CD4-positive, alpha-beta T cell treated with Interleukin-12 subunit alpha and Interleukin-12 subunit beta, for 1 hour (primary cell): ENCODE data around the gene SRPX.

Experiments used
- DNase-seq: peaks from one replicate; pipeline ENCODE4 v3.0.0-alpha.2; 2020

Gene SRPX

DNA sequence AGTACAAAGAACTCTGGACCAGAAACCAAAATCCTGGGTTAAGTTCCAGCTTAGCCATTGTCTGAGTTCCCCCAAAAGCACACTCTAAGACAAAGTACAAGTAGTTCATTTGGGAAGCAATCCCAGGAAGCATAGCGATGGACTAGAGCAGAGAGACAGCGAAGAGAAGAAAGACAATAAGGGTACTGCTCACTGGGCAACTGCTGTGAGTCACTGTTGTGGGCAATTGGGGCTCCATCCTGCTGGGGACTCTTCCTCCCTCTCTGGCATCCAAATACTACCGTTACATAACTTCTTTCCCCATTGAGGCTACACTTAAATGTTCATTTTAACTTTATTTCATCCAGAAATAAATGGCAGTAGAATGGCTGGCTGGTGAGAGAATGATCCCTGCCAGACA lies 14.1 kb downstream of the SRPX start:
- no peak for DNase-seq

DNA sequence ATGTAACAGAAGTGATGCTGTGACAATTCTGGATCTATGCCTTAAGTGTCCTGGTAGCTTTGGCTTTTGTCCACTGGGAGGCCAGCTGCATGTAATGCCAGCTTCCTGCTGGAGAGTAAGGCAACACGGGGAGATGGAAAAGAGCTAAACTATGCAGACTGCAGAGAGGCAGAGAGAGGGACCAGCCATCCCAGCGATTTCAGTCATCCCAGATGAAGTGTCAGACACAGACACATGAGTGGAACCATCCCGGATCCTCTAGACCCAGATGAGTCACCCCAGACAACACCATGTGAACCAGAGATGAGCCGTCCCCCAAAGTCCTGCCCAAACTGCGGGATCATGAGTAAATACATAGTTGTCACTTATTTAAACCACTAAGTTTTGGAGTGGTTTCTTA lies 14.6 kb downstream of the SRPX start:
- no peak for DNase-seq

DNA sequence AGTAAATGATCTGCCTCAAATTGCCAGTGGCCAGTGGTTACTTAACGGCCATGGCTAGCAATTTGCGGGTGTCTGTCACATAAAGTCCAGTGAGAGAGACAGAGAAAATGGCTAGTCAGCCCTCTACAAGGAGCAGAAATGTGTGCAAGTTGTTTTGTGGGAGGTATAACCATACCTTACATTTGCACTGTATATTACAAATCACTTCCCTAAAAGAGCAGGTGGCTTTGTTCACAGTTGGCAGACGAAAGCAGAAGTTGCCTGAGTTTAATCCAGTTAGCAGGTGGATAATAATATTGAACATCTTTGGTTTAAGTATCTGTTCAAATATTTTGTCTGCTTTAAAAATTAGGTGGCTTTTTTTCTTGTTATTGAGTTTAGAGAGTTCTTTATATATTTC lies 15.6 kb downstream of the SRPX start:
- no peak for DNase-seq

DNA sequence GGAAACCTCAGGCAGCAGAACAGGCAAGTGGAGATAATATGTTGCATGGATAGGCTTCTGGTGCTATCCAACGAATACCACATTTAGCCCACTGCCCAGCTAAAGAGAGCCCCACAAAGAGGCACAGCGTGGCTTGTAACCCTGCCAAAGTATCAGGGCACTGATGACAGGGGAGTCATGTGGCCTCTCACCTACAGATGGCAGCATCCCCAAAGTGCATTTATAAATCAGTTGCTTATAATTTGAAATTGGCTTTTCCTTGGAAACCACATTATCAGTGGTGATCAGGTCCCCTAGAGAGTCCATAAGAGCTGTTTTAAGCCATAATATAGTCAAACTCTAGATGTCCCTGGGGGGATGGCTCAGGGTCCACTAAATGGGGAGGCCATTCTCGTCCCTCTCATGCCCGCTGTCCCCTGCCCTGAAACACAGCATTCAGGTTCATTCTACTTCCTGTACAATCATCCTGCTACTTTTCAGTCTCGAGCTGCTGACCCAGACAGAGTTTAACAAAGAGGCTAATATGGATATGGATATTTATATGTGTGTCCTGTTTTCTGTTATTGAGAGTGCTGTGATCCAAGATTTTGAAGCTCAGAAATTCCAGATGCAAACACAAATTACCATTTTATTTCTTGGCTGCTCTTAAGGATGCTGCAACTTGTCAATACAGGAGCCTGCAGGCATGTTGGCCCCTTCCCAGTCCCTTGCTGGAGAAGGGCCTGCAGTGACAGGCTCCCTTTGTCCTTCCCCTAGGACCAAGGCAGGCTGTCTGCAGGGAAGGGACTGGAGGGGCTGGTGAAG lies 28.5 kb downstream of the SRPX start:
- peak; percentile 0 for DNase-seq

DNA sequence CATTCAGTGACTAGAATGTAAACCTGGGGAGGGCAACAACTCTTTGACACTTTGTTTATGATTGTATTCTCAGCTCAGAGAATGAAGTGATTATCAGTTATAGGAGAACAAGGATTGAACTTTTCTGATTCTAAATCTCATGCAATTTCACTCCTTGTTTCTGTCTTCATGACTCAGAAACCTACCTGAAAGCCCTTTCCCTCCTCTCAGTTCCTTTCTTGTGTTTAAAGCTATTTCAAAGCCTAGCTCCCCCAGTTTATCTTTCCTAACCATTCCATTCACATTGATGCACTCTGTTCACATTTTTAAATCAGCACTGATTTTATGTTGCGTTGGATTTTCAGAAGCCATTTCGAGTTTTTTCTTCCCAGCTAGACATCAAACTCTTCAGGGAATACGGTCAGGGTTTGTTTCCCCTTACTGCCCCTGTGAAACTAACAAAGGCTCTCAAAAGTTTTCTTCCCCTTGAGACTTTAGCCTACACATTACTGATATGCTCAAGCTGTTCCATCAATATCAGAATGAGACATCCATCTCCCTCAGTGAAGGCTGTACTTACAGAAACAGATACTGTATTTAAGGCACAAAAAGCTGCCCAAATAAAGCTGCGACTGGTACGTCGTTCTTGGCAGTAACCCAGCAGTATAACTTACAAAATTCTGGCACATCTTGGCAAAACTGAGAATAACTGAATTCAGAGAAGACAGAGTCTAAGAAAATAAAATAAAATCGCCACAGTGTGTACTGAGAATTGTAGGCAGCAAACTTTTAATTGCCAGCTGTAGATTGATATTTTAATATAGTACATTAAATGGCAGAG lies 31.0 kb downstream of the SRPX start:
- no peak for DNase-seq

DNA sequence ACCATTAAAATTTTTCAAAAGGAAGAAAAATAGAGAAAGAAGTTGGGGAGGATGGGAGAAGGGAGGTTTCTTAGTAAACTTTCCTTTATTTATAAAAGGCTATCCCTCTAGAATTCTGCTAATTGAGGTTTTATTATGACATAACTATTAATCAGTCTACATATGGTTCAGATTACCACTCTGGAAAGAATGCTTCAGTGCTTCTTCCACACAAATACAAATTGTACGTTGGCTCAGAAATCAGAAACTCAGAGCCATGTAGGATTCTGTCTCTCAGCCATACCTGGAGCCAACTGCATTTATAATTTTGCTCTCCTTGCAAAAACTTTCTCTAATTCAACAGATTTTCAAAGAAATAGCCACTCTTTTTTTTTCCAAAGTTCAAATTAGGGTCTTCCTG lies 37.1 kb downstream of the SRPX start:
- no peak for DNase-seq

DNA sequence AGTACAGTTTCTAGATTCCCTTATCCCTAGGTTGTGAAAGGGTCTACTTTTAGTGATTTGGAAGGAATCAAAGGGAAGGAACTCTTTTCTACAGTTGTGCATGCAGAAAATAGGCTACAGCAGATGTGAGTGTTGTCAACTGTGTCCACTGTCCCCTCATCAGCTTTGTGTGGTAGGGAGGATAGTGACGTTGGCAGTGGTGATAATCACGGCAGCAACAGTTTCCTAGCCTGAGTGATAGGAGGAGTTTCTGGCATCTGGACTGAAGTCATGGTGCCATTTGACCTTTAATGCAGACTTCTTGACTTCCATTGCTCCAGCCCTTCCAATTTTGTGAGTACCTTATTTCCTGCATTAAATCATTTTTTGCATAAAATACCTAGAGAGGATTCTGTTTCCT lies 39.3 kb downstream of the SRPX start:
- no peak for DNase-seq

DNA sequence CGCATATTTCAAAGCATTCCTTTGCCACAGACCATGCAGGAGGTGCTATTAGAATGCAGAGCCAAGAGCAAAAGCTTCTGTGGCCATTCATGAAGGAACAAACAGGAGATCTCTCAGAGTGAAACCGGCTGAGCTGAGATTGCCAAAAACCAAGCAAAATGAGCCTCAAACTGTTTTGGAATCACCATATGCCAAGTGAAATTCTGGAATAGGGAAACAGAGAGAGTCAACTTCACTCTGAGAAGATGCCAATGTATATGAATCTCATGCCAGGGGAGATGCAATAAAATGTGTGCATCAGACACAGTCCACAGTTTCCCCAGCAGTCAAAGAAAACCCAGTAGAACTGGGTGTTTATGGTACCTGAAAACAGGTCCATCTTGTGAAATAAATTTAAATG lies 42.3 kb downstream of the SRPX start:
- no peak for DNase-seq

DNA sequence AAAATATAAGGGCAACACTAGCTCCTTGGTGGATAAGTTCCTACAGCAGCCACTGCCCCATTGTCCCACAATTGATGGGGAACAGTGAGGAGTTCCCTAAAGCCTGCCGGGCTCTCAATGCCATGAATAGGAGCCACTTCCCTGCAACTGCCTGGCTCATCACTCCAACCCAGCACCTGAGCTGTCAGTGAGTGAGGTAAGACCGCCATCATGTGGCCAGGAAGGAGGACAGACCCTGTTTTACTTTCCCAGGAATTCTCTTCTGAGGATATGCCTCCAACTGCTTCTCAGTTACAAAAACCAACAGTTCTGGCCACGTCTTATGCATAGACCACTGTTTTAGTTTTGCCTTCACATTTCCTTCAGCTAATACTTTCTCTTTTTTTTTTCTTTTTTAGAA lies 45.5 kb downstream of the SRPX start:
- no peak for DNase-seq

DNA sequence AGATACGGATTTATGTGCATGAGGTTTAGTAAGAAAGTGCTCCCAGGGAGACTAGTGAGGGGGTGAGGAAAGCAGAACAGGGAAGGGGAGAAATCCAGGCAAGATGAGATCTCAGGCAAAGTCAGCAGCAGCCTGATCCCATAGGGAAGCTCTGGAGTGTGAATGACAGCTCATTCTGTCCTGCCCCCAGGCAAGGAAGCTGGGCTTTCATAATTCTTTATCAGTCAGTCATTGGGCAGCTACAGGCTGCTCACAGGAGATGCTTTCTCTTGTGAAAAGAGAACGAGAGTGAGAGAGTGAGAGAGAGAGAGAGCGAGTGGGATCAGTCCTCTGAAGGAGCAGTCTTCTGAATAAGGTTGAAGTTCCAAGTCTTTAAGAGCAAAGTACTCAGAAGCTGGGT lies 48.1 kb downstream of the SRPX start:
- DNase-seq = no peak

DNA sequence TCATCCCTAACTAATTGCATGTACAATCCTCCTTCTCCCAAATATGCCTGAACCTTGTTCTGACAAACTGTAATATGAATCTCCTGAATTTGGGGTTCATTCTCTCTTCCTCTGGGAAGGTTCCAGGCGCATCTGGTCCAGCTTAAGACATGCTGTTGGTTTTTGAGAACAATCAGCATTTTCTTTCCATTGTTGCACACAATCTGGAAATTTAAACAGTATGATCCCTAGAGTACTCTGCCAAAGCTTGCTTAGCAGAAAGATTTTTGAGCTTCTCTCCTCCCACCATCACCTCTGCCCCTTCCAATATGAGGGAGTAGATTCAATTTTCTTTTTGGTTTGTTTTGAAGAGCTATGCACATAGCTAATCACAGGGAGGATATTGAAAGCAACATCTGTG lies 50.1 kb downstream of the SRPX start:
- no peak for DNase-seq

DNA sequence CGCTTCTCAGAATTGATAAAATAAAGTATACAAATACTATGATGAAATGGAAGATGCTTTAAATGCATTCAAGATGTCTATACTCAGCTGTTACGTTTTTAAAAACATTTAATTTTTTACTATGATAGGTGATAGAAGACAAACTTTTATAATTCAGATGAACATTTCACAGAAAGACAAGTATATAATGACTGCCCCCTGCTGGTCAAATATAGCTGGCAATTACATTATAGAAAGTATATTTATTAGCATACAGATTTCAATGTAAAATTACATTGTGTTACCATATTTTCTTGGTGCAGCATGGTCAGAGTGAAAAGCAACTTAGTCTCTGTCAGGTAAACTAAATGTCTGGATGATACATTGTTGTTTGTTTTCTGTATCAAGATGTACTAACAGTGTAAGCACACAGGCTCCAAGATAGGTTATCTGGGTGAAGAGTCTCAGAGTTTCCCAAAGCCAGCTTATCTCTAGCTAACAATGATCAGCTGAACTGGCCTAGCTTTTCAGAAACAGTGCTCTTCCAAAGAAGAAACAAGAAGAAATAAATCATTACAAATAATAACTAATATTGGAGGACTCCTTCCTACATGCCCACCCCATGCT lies 54.1 kb downstream of the SRPX start:
- peak; percentile 23 for DNase-seq

DNA sequence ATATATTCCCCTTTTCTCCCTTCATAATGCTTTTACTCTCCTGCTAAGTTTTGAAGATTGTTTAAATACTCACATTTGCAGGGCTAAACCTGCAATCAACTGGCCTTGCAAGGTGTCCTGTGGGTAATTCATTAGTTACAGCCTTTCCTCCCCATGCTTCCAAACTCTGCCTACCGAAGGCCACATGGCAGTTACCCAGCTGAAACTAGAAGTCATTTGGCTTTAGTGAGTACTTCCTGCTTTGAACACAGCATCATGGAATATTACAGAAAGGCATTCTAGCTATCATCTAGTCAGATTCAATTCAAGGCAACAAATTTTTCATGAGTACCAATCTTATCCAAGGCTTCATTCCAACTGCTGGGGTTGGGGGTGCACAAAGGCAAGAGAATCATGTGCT lies 55.6 kb downstream of the SRPX start:
- no peak for DNase-seq

DNA sequence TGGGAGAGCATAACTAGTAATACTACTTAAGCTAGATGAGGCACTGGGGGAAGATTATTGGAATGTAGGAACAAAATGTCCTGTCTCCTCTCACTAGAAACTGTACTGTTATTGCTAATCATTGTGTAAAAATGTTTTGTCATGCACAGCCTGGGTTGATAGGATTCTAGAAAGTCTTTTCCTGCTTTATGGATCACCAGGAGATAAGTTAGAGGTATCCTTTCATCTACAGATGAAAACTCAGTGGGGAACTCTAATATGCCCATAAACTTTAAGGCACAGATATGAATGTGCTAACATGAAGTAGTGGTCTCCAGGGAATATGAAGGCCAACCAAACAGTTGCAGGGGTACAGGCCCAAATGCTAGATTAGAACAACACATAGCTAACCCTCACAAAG lies 57.5 kb downstream of the SRPX start:
- DNase-seq = no peak

DNA sequence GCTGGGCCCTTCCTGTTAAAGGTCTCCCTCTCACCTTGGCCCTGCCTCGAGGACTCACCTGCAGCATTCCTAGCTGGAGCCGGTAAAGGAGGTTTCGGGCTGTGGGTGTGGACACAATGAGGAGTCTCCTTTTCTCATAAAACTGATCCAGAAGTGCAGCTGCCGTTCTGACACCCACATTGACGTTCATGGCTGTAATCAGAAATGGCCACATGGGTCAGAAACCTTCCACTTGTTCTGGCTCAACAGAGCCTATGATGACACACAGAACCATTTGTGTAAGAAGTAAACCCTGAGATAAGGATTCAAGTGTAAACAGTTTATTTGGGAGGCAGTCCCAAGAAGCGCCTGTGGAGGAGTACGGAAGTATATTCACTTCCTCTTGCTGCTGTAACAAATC lies 63.8 kb downstream of the SRPX start:
- no peak for DNase-seq

DNA sequence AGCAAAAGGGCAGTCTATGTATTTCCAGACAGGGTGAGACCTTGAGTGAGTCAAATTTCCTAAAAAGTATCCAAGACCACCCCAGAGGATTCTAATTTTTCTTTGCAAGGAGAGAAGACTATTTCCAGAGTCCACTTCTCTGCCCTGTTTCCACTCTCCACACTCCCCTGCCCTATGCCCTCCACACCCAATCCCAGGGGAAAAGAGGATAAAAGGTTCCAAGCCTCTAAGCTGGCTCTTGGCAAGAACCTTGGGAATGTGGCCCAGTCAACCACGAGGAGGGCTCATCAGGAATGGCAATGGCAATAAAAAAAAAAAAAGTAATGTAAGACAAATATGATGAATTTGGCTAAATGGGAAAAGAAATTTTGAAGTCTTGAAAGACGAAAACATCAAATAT lies 65.9 kb downstream of the SRPX start:
- DNase-seq = no peak

DNA sequence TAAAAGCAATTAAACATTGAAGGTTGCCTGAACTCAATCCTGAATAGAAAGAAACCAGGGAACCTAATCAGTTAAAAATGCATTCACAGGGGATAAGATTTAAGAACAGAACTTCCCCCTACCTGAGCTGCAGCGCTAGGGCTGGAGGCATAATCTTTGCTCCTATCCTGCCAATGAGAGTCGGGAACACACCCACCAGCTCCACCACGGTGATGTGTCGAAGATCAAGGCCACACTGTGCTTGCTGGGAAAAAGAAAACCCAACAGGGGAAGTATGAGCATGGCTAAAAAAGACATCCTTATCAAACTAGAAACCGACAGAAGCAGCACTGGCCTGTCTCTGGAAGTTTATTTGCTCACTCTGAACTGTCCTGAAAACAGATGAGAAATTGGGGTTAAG lies 66.3 kb downstream of the SRPX start:
- DNase-seq = no peak

DNA sequence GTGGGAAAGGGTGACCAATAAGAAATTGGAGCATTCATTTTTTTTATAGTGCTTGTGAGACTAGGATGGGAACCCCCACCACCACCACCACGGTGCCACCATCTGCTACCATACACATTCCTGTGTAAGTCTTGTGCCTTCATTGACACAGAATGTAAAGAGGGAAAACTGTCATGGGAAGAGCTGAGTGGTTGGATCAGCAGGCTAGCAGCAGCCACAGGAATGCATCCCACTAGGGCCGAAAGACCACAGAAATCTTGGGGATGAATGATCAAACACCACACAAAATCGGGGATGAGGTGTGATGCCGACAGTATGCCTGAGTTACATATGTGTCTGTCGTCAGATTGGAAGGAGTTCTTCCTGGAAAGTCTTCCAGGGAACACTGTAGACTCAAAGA lies 69.2 kb downstream of the SRPX start:
- no peak for DNase-seq

DNA sequence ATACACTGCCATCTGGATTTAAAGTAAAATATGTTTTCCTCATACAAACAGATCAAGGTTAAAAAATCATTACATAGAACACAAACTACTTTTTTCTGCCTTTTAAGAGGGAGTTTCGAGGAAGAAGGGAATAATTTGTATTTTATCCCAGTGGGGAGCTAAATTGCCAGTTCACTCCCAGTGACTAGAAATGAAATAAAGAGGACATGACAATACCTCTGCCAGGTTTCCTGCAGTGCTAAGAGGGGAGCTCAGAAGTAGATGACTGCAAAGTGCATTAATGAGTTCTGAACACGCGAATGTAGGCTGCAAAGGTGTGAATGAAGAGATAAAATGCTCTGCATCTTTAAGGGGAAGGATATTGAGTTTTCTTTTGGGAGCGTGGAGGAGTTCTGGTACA lies 69.7 kb downstream of the SRPX start:
- DNase-seq = no peak

DNA sequence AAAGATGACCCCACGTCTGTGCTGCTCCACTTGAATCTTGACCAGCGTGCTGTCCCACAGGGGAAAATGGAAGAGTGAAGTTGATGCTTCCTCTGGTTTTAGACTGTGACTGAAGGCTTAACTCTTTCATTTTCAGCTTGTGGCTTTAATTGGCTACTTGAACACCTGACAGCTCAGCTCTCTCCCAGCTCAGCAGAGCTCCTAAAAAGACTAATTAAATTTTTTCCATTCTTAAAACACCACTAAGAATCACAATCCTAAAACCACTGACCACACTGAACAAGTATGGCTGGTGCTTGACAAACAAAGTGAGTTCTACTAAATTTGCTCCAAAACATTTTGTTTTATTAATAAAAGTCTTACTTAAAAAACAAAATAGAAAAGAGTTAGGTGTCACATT lies 71.7 kb downstream of the SRPX start:
- DNase-seq = no peak

DNA sequence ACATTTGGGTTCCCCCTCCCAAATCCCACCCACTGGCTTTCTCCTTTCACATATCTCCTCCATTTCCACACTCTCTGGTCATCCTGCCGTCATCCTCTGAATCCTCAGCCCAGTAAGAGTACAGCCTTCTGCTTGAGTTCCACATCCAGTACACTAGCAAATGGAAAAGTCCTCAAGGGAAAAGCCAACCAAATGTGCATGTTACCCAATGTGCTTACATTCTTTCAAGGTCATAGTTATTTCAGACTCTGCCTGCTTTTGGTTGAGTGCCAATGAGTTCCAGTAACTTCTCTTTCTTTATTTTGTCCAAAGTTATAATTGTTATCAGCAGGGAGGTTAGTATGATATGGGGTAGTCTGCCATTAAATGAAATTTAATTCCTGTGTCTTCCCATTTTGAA lies 78.1 kb downstream of the SRPX start:
- DNase-seq = no peak

DNA sequence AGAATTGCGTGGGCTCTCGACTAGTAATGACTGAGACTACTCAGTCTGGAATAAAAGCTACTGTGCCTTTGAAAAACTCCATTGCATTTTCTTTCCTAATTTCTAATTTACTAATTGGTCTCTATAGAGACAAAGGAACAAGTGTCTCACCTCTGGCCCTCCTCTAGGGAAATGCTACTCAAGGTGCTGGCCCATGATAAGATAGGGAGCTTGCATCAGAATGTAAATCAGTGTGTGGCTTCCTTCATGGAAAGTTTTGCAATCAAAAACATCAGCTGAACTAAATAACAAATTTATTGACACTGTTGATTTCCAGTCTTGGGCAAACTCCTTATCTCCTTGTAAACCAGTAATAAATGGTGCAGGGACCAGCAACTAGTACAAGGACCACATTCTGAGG lies 81.8 kb downstream of the SRPX start:
- no peak for DNase-seq

DNA sequence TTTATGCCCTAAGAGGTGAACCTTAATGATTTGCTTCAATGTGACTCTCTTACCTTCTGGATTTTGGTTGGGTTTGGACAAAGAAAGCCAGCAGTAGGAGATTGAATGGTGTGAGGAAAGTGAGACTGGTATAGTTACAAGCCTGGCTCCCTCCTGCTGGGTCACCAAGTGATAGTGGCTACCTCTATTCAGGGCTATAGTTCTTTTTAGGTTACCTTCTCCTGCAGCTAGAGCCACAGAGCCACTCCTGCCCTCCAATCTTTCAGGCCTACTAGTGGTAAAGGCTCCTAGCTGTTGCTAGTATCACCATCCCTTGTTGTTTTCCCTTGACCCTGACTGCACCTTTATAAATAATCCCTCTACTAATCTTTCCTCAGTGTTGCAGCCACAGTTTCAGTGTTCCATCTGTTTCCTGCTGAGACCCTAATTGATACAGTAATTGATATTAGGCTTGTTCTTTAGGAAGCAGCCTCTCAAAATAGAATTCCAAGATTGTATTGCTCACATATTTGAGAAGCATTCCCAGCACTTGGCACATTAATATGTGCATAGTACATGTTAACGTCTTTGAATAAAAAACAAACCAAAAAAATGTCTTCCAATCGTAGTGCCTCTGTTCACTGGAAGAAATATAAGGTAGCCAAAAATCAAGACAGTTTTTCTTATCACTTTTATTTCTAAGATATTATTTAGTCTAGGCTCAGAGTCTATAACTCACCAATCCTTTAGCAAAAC lies 82.3 kb downstream of the SRPX start:
- DNase-seq = no peak

DNA sequence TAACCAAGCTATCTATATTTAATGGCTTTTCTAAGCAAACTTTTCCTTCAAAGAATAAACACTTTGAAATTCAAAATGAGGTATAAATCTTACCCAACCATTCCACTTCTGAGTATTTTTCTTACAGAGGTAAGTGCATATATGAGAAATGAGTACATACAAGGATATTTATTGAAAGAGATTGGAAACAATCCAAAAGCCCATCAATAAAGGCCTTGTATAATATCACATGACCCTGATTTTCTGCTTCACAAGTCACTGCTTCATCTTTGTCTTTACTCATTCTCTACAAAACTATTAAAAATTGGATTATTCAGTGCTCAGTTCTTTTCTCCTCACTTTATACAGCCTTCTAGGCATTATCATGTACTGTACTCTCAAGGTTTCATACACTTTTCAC lies 91.3 kb downstream of the SRPX start:
- DNase-seq = no peak
